SH-SY5Y (cell line): ENCODE data around the gene SPATA16.

ENCODE experiments used
- GATA2 ChIP-seq: IDR thresholded peaks from 2 replicates; pipeline ENCODE4 v1.6.1; 2011; ENCODE audit warnings: mild to moderate bottlenecking, low read depth, low read length
- GATA3 ChIP-seq: IDR thresholded peaks from 2 replicates; pipeline ENCODE4 v1.6.1; 2011; ENCODE audit warnings: low read depth, mild to moderate bottlenecking, low read length, moderate library complexity

DNA sequence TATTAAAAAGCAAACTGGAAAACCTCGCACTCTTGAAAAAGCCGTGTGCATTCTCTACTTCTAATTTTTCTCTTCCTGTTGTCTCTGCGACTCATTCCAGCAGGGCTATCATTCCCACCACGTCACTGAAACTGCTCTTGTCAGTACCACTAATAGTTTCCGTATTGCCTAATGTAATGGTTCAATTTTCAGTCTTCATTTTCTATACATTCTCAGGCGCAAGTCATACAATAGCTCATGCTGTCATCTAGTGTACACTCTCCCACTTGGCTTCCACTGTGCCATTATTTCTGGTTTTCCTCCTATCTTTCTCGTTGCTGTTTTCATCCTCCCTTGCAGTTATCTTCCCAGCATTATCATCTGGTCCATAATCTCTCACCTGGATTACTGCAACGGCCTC lies 160.2 kb downstream of the SPATA16 start:
- TF ChIP-seq GATA2 (no peak), GATA3 (no peak)
